HG03520 (cell line): Measurements from ENCODE around the gene AMIGO1.
A peak's percentile ranks its signal among the peaks of the same experiment; 100 is the strongest.
"Not testable (repeated sequence)": the region's sequence is repeated elsewhere in the genome, so short reads cannot be mapped to it uniquely, and the experiment has no call there.

Source experiments
- ATAC-seq: cut with Tn5 transposase; IDR thresholded peaks from one replicate; pipeline ENCODE4 v1.9.1; 2021; ENCODE audit warnings: mild to moderate bottlenecking, moderate library complexity; ENCODE audit not compliant: unreplicated experiment

AMIGO1 gene

DNA sequence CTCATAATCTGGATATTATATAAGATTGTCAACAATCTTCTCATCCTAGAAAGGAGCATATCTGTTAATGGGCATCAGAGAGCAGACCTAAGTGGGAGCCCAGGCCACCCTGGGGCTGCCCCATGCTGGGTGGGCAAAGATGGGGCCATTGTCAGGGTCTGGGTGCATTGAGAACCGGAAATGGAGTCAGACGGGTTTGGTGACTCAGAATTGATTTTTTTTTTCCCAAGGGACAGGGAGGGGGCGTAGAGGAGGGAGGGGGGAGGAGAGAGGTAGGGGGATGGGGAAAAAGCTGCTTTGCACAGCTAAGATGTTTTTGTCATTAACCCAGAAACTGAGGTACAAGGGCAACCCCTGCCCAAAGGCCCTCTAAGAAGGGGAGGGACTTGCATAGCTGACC is 24.5 kb downstream of the AMIGO1 start:
- ATAC-seq: no peak

GRCh38 chr1:109484519-109484975 is 25.0 kb downstream of the AMIGO1 start:
- ATAC-seq: no peak

- ATAC-seq: peak; percentile 76
Measured at GRCh38 chr1:109483672-109484518, 25.6 kb downstream of the AMIGO1 start, which contains the start of gene ATXN7L2. Gene ATXN7L2 (plus strand): TSS chr1:109483905. CDS start chr1:109483954, 49 bp downstream.

DNA sequence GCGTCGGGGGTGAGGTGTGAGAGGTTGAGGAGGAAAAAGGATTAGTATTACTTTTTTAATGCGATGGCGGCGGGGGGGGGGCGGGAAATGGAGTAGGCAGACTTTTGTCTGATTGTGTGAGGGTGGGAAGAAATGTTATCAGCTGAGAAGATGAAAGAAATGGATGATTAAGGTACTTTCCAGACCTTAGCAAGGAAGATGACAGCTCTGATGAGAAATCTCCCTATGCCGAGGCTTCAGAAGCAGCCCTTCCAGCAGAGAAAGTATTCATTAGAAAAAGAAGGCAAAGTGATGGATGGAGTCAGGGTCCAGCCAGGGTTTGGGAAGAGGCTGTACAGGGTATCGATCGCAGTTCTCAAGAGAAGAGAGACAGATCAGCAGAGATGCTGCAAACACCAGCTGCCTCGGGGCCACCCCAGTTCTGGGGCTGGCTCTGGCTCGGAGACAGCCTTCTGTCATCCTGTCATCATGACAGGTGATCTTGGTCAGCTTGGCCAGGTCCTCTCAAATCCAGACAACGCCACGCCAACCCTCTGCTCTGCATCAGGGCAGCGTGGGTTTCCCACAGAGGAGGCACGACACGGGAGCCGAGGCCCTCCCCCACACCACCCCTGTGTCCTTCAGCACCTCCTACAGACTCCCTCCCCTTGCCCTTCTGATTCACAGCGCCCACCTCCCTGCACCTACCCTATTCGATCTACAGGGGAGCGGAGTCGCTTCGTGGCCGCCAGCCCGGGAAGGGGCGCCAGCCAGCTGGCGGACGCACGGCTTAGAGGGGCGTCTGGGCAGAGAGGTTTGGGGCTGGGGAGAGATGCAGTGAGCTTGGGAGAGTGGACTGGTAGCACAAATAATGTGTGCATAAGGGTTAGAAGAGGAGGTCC is 26.5 kb downstream of the AMIGO1 start:
- ATAC-seq: peak; percentile 21

GRCh38 chr1:109482242-109482641 is 27.3 kb downstream of the AMIGO1 start:
- ATAC-seq: no peak

GRCh38 chr1:109481646-109482045 is 27.9 kb downstream of the AMIGO1 start:
- ATAC-seq: no peak

- ATAC-seq: no peak
Measured at GRCh38 chr1:109479901-109480300, 29.6 kb downstream of the AMIGO1 start.

DNA sequence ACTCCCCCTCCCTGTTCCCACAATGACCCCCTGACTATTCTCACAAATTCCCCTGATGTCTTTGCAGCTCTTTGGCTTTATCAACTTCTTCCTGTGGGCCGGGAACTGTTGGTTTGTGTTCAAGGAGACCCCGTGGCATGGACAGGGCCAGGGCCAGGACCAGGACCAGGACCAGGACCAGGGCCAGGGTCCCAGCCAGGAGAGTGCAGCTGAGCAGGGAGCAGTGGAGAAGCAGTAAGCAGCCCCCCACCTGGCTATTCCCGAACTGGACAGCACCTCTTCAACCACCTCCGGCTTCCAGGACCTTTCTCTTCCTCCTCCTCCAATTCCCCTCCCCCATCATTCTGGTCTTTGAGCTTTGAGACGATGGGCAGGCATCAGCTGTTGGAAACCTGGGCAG is 30.2 kb downstream of the AMIGO1 start:
- ATAC-seq: no peak

DNA sequence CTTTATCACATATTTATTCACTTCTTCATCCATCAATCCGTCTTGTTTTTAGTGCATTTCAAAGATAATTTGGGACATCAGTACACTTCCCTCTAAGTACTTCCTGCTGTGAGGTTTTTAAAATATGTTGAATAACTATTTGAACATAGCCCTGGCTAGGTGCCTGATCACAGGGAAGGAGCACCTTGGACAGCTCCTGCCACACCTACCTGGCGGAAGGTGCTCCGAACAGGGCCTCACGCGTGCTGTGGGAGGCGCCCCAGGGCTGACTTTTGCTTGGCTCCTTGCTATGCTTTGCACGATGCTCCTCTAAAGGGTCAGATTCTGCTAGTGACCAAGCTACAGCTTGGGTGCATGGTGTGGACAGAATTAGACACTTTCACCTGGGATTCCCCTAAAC is 30.7 kb downstream of the AMIGO1 start:
- ATAC-seq: no peak

DNA sequence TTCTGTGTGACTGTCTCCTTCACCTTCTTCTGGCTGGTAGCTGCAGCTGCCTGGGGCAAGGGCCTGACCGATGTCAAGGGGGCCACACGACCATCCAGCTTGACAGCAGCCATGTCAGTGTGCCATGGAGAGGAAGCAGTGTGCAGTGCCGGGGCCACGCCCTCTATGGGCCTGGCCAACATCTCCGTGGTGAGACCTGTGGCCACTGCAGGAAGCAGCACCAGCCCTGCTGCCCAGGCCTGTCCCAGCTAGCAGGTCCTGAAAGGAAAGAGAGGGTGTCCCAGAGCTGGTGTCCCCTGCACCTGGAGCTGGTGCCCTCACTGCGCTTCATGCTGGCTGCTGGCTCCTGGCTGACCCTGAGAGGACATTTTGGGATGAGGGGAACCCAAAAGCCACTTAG is 31.7 kb downstream of the AMIGO1 start:
- no peak for ATAC-seq

GRCh38 chr1:109476825-109477224 is 32.7 kb downstream of the AMIGO1 start:
- ATAC-seq: no peak

DNA sequence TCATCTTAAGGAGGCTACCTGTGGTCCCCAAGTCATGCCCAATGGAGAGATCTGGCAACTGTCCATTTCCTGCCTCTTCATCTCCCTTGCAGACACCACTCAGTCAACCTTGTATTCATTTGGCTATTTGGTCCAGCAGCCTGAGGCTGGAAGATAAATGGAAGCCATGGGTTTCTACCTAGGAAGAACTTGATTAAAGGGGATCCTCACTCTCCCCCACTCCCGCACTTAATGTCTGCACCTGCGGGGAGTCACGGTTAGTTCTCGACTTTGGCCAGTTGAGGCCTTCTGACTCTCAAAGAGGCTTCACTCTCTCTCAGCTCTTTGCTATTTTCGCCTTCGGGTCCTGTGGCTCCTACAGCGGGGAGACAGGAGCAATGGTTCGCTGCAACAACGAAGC is 34.3 kb downstream of the AMIGO1 start:
- no peak for ATAC-seq

DNA sequence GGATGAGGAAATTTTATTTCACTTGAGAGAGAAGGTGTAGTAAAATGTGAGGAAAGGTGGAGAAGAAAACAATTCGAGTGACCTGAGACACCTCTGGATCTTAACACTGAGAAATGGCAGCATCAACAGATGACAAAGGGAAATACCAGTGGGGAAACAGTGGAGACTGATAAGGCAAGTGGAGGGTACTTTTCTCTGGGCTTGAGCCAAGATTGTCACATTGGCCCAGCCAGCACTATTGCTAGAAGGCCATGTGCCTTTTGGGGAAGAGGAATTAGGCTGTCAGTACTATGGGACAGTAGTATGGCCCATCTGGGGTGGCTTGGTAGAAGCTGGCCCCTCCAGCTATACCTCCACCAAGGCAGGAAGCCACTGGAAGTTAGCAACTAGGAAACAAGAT is 34.8 kb downstream of the AMIGO1 start:
- ATAC-seq: no peak

GRCh38 chr1:109473284-109474057 is 36.1 kb downstream of the AMIGO1 start:
- ATAC-seq: not testable (repeated sequence)

DNA sequence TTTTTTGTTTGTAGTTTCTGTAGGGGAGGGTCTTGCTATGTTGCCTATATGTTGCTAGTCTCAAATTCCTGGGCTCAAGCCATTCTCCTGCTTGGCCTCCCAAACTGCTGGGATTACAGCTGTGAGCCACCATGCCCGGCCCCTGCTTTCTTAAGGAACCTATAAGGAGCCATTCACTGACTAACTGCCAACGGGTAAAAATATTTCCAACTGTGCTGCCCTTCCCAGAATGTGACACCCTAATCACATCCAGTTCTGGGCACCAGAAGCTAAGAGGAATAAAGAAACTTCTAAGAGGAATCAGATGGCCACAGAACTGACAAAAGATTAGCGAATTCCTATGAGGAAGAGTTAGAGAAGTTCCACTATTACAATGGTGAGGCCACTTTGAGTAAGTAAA is 36.7 kb downstream of the AMIGO1 start:
- no peak for ATAC-seq

GRCh38 chr1:109470245-109470644 is 39.3 kb downstream of the AMIGO1 start:
- no peak for ATAC-seq

DNA sequence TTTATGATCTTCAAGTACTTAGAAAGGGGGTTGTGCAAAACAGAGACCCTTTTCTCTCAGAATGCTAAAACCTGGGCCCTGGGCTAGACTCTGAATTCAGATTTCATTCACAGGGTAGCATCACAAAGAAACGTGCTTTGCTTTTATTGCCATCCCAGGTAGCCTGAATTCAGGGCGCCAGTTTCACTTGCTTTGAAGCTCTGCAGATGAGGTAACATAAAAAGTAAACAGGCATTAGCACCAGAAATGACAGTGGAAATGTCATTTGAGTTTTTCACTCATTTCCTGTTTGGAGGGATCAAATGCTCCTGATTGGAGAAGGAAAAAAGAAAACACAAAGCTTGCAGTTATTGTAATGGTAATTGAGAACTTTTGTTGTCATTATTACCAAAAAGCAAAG is 40.6 kb downstream of the AMIGO1 start:
- ATAC-seq: no peak

DNA sequence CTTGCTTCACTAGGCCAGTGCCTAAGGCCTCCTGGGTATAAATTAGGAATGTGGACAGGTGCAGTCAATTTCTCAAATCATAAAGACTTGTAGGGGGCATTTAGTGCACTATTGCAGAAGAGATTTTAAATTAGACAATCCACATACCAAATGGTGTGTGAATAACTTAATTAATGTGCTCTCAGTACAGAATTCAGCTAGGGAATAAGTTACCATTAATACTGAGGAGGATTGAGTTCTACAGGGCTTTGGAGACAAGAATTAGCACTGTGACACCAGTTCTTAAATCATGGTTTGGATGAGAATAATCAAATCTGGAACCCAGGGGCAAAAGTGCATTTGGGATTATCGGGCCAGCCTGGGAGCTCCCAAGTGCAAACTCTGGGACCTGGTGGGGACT is 41.5 kb downstream of the AMIGO1 start:
- no peak for ATAC-seq

DNA sequence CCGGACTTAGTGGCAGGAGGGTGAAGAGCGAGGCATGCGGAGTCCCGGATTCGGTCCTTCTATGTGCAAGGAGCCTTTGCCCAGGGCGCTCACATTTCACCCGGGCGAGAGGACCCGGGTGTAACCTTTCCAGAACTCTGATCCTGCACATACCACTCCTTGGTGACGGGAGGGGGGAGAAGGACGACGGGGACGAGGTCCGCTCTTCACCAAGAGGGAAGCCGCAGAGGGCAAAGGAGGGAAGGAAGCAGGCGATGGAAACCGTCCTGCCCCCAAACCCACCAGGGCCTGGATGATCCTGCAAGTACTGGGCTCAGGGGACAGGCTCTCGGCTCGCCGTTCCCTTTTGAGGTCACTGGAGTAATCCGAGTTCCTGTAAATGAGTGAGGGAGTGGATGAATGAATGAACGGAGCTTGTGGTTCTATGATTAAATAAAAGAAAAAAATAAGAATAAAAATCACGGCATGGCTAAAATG is 42.2 kb downstream of the AMIGO1 start:
- ATAC-seq: no peak

DNA sequence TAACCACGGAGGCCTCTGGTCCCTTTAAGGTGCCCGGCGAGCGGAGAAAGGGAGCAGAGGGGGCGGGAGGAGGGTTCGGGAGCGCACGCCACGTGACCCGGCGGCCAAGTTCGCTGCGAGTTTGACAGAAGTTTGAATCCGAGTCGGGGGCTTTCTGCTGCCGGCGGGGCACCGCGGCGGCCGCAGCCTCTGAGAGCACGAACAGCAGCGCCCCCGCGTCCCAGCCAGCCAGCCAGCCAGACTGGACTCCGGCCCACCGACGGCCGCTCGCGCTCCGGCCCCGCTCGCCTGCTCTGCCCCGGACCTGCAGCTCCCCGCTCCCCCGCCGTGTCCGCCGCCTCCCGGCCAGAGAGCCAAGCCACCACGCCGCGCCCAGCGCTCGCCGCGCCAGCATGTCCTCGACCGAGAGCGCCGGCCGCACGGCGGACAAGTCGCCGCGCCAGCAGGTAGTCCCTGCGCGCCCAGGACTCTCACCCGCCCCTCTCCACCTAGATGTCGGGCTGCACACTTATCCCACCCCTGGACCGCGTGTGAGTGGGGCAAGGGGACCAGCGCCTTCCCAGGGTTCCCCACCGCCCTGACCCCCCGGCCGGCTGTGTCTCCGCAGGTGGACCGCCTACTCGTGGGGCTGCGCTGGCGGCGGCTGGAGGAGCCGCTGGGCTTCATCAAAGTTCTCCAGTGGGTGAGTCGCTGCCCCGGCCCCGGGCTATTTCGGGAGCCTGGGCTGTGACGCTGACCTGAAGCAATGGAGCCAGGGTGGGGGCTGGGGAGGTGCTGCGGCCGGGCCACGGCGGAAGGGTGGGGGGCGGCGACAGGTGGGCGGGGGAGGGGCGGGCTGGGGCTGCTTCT is 42.9 kb downstream of the AMIGO1 start, which contains the start of gene SYPL2:
TSS of gene SYPL2 (plus strand) at position 95 of the 849 bp plus-strand sequence. CDS start at position 393, 298 bp downstream.
- no peak for ATAC-seq
